GM19238 (cell line): Measurements from ENCODE around the gene SIM2.

Experiments used
- DNase-seq: peaks from one replicate; pipeline ENCODE4 v3.0.0; 2011; ENCODE audit warnings: low spot score; ENCODE audit not compliant: insufficient read length

Gene SIM2

DNA sequence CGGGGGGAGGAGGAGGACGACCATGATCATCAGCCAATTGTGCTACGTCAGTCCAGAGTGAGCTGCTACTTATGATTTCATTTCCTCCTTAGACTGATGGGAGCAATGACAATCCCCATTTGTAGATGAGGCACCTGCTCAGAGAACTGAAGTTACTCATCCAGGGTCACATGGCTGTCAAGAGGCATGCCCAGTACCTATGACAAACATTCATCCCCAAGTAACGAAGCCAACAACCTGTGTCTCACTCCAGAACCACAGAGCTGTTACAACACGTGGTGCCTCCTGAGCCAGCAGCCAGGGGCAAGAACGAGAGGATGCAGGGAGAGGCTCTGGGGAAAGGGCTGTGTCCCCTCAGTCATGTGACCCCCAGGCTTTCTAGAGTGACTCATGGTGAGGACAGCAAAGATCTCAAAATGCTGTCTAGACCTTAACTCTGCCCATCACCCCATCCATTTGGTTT lies 93.6 kb downstream of the SIM2 start:
- no peak for DNase-seq

DNA sequence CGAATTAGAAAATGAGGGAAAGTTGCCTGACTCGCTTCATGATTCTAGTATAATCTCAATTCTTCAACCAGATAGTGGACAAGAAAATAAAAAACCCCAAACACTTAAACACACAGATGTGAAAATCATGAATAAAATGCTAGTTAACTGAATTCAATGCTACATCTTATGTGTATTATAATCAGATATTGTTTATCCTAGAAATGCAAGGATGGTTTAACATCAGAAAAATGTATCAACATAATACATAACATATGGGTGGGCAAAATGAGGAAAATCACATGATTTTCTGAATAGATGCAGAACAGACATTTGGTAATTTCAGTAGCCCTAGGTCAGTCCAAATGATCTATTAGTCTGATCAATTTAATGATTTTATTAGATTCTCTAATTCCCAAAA lies 97.2 kb downstream of the SIM2 start:
- DNase-seq, result no peak

DNA sequence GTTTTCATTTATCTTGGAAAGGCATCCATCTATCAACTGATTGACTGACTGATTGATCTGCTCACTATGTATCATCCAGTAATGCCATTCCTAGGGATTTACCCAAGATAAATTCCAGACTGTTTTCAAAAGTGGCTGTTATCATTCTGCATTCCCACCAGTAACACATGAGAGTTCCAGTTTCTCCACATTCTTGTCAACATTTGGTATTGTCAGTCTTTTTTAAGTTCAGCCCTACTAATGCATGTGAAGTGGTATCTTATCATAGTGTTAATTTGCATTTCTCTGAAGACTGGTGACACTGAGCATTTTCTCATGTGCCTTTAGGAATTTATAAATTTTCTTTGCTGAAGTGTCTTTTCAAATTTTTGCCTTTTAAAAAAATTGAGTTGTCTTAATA lies 99.6 kb downstream of the SIM2 start:
- no peak for DNase-seq
